Suprapubic skin (tissue), 4 donors: ENCODE results near the gene CDH4. TPM values are rescaled to one million over a fixed set of nuclear protein-coding genes. Genes with fewer than 3 reads are reported as not detected.

Experiments
- DNase-seq, 2 donors: peaks; one replicate each; pipeline ENCODE4 v3.0.0-alpha.2; 2019; ENCODE audit warnings: low spot score in 2 of 2
- H3K27ac ChIP-seq: fragments of 200-600 bp; sonication (generic); one replicate; pipeline ENCODE4 v1.5.1; 2019
- H3K27me3 ChIP-seq: fragments of 200-600 bp; sonication (generic); one replicate; pipeline ENCODE4 v1.5.1; 2019
- H3K36me3 ChIP-seq: fragments of 200-600 bp; sonication (generic); one replicate; pipeline ENCODE4 v1.5.1; 2019
- H3K4me1 ChIP-seq: fragments of 200-600 bp; sonication (generic); one replicate; pipeline ENCODE4 v1.5.1; 2019
- H3K4me3 ChIP-seq: fragments of 200-600 bp; sonication (generic); one replicate; pipeline ENCODE4 v1.5.1; 2019; ENCODE audit warnings: mild to moderate bottlenecking
- H3K9me3 ChIP-seq: fragments of 200-600 bp; sonication (generic); one replicate; pipeline ENCODE4 v1.5.1; 2019
- EP300 ChIP-seq: sonication (generic); formaldehyde crosslinking; IDR thresholded peaks from one replicate; pipeline ENCODE4 v1.6.1; 2017; ENCODE audit warnings: antibody characterized with exemption
- POLR2A ChIP-seq, 2 donors: fragments of 450-650 bp; IDR thresholded peaks; one replicate each; pipeline ENCODE4 v1.6.1; 2017; ENCODE audit warnings: antibody characterized with exemption in 2 of 2, mild to moderate bottlenecking in 2 of 2, moderate library complexity in 2 of 2
- POLR2AphosphoS5 ChIP-seq, 3 donors: sonication (generic); formaldehyde crosslinking; IDR thresholded peaks; one replicate each; pipeline ENCODE4 v1.6.1; 2017; ENCODE audit warnings: antibody characterized with exemption in 3 of 3
- whole genome bisulfite sequencing: methylation state at CpG from one replicate; pipeline ENCODE4 v1.1.5; 2018; 5-methylcytosine and 5-hydroxymethylcytosine counted together
- total RNA-seq, 4 donors: library from RNA; depleted of rRNA; stranded (reverse); fragments of >200 nt; gene quantifications; one replicate each; pipeline ENCODE4 v1.1.0, GENCODE V29; 2016
- TF ChIP-seq, protein P1 (sequence below), 2 donors: fragments of 200-600 bp in 1 of 2; fragments of 450-650 bp in 1 of 2; sonication (generic) in 1 of 2; IDR thresholded peaks; one replicate each; pipeline ENCODE4 v1.5.1; 2016 to 2019; ENCODE audit warnings: antibody characterized with exemption in 2 of 2, mild to moderate bottlenecking in 1 of 2, moderate library complexity in 1 of 2

The CDH4 gene
- total RNA-seq, 4 donors from 2014 or later = 0.91 to 5.9 (median 2.6) TPM

GRCh38 chr20:61372137-61373054 lies 120.3 kb downstream of the CDH4 start:
- H3K36me3 ChIP-seq = no peaks in the 10 kb centered on the region
- H3K27me3 ChIP-seq = peaks cover 9% of the 10 kb centered on the region
- no peak overlapping the region for H3K27ac ChIP-seq
- H3K9me3 ChIP-seq = no peaks in the 10 kb centered on the region
- H3K4me3 ChIP-seq = no peak overlapping the region
- no peak for DNase-seq
- 73% methylated on average over 21 of the region's 25 CpGs for WGBS
- TF ChIP-seq POLR2A (IDR thresholded peaks at IDR 0.05) = no peak
- TF ChIP-seq EP300 = no peak
- TF ChIP-seq, protein P1, sequence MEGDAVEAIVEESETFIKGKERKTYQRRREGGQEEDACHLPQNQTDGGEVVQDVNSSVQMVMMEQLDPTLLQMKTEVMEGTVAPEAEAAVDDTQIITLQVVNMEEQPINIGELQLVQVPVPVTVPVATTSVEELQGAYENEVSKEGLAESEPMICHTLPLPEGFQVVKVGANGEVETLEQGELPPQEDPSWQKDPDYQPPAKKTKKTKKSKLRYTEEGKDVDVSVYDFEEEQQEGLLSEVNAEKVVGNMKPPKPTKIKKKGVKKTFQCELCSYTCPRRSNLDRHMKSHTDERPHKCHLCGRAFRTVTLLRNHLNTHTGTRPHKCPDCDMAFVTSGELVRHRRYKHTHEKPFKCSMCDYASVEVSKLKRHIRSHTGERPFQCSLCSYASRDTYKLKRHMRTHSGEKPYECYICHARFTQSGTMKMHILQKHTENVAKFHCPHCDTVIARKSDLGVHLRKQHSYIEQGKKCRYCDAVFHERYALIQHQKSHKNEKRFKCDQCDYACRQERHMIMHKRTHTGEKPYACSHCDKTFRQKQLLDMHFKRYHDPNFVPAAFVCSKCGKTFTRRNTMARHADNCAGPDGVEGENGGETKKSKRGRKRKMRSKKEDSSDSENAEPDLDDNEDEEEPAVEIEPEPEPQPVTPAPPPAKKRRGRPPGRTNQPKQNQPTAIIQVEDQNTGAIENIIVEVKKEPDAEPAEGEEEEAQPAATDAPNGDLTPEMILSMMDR (IDR thresholded peaks at IDR 0.05) = no peak
- no peak for TF ChIP-seq POLR2AphosphoS5 (IDR thresholded peaks at IDR 0.05)
- no peaks in the 10 kb centered on the region for H3K4me1 ChIP-seq

DNA sequence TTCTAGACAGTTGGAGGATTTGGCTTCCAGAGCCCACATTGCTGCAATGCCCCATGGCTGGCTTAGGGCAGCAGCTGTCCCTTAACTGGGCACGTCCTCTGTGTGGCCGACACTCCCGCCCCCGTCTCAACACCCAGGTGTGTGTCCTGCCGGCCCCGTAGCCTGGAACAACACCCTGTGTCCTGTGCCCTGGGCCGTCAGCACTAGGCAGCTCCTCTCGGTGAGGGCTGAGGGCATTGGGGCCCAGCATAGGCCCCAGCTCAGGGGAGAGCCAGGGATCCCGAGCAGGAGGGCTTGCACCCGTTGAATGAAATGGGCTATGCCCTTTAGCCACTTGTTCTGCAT lies 121.0 kb downstream of the CDH4 start:
- no peak overlapping the region for H3K27ac ChIP-seq
- no peaks in the 10 kb centered on the region for H3K36me3 ChIP-seq
- H3K4me1 ChIP-seq = no peaks in the 10 kb centered on the region
- H3K27me3 ChIP-seq = peaks cover 9% of the 10 kb centered on the region
- 79% methylated on average over 9 of the region's 10 CpGs for WGBS
- DNase-seq = no peak
- H3K9me3 ChIP-seq = no peaks in the 10 kb centered on the region
- H3K4me3 ChIP-seq = no peak overlapping the region
- no peak for TF ChIP-seq EP300
- TF ChIP-seq POLR2AphosphoS5 (IDR thresholded peaks at IDR 0.05) = no peak
- no peak for TF ChIP-seq POLR2A (IDR thresholded peaks at IDR 0.05)
- TF ChIP-seq, protein P1 (IDR thresholded peaks at IDR 0.05) = no peak

- TF ChIP-seq POLR2AphosphoS5 (IDR thresholded peaks at IDR 0.05) (no peak), EP300 (no peak), POLR2A (IDR thresholded peaks at IDR 0.05) (no peak)
- TF ChIP-seq, protein P1 (IDR thresholded peaks at IDR 0.05) = no peak
- no peak for DNase-seq
- no peak overlapping the region for H3K4me3 ChIP-seq
These were observed 122.0 kb downstream of the CDH4 start for GRCh38 chr20:61373956-61374545.

DNA sequence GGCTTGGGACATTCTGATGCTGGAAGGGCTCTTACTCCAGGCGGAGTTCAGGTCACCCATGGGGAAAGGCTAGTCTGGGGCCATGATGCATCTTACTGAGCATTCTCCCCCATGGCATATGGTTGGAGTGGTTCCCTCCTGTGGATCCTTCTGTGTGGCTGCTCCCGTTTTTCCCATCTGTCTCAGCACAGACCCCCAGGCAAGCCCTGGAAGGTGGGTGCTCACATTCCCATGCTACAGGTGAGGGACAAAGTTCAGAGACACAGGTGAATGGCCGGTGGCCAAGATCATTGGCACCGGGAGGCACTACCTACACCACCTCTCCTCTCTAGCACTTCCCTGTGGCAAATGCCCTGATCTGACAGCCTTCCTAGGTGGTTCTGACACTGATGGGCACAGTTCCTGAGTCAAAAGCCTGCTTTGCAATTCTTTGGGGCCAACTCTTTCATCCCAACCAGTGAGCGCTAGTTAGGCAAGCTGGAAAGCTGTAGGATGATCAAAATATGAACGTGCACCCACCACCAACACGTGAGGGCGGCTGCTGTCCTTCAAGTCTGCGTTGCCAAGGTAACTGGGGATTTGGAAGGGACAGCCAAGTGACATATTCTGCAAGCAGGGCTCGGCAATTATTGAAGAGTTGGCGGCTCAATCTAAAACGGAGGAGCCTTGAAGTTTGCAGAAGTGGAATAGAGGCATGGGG lies 124.6 kb downstream of the CDH4 start:
- Histone ChIP-seq H3K27me3 (peaks cover 9% of the 10 kb centered on the region), H3K9me3 (no peaks in the 10 kb centered on the region), H3K36me3 (no peaks in the 10 kb centered on the region), H3K4me1 (no peaks in the 10 kb centered on the region), H3K27ac (no peak overlapping the region), H3K4me3 (no peak overlapping the region)
- DNase-seq = no peak
- WGBS = 91% methylated on average over 9 of the region's 12 CpGs
- no peak for TF ChIP-seq POLR2A (IDR thresholded peaks at IDR 0.05)
- TF ChIP-seq EP300 = no peak
- no peak for TF ChIP-seq POLR2AphosphoS5 (IDR thresholded peaks at IDR 0.05)
- TF ChIP-seq, protein P1 (IDR thresholded peaks at IDR 0.05) = no peak

More at GRCh38 chr20:61373956-61374545, 122.0 kb downstream of the CDH4 start:
- WGBS = 87% methylated on average over 19 of the region's 19 CpGs
- Histone ChIP-seq H3K27ac (no peak overlapping the region), H3K36me3 (no peaks in the 10 kb centered on the region), H3K27me3 (peaks cover 9% of the 10 kb centered on the region), H3K9me3 (no peaks in the 10 kb centered on the region), H3K4me1 (no peaks in the 10 kb centered on the region)
